Myometrial cell (primary cell): ENCODE results near the gene CCSAP. TPM values are rescaled to one million over a fixed set of nuclear protein-coding genes. Genes with fewer than 3 reads are reported as not detected.

Experiments used
- total RNA-seq: library from RNA; depleted of rRNA; stranded (reverse); fragments of >200 nt; gene quantifications from 2 replicates; pipeline ENCODE4 v1.2.3, GENCODE V29; 2015

The CCSAP gene
- total RNA-seq = 4.9 and 5.8 TPM in 2 replicates

GRCh38 chr1:229342656-229343569 is at the start of gene CCSAP:
Gene CCSAP, minus strand, starts transcription at chr1:229343047. Its CDS starts 582 bp downstream, at chr1:229342465.

Other genes starting within 250 kb of the CCSAP start
- 26.2 and 52.2 TPM in 2 replicates for gene RAB4A, start 71.9 kb downstream of the CCSAP start, total RNA-seq
- not detected in 2 replicates for gene ACTA1, start 91.0 kb upstream of the CCSAP start, total RNA-seq
- 28.4 and 30.3 TPM in 2 replicates for gene NUP133, start 165.3 kb upstream of the CCSAP start, total RNA-seq
- 13.0 and 14.9 TPM in 2 replicates for gene ABCB10, start 215.7 kb upstream of the CCSAP start, total RNA-seq